Neural cell (in vitro differentiated cells): ENCODE data around the gene RADIL. TPM values are rescaled to one million over a fixed set of nuclear protein-coding genes. Genes with fewer than 3 reads are reported as not detected.

ENCODE experiments used
- H2AFZ ChIP-seq: fragments of 200-600, 300-800 bp; sonication (generic), shearing (Covaris generic); 2 replicates; pipeline ENCODE4 v1.6.0; 2014; ENCODE audit warnings: low read depth, mild to moderate bottlenecking, antibody characterized with exemption, low read length, moderate library complexity
- H3F3A ChIP-seq: fragments of 200-600 bp; shearing (Covaris generic); 2 replicates; pipeline ENCODE4 v1.6.1; 2016; ENCODE audit warnings: mild to moderate bottlenecking, moderate library complexity, mixed read lengths, antibody characterized with exemption, low read length; ENCODE audit not compliant: insufficient read depth, poor library complexity, severe bottlenecking
- H3K27ac ChIP-seq: fragments of 200-600, 300-800 bp; sonication (generic), shearing (Covaris generic); 2 replicates; pipeline ENCODE4 v1.5.1; 2014; ENCODE audit warnings: mild to moderate bottlenecking, low read length, moderate library complexity
- H3K27me3 ChIP-seq: fragments of 300-800, 200-600 bp; sonication (generic), shearing (Covaris generic); 2 replicates; pipeline ENCODE4 v1.6.0; 2014; ENCODE audit warnings: mild to moderate bottlenecking, low read depth, low read length, moderate library complexity; ENCODE audit not compliant: insufficient read depth
- H3K36me3 ChIP-seq: fragments of 300-800, 200-600 bp; sonication (generic), shearing (Covaris generic); 2 replicates; pipeline ENCODE4 v1.5.1; 2014; ENCODE audit warnings: mild to moderate bottlenecking, antibody characterized with exemption, low read length, moderate library complexity; ENCODE audit not compliant: insufficient read depth
- H3K4me2 ChIP-seq: fragments of 300-800, 200-600 bp; sonication (generic), shearing (Covaris generic); 2 replicates; pipeline ENCODE4 v1.6.0; 2014; ENCODE audit warnings: mild to moderate bottlenecking, low read length
- H3K4me3 ChIP-seq: fragments of 300-800, 200-600 bp; sonication (generic), shearing (Covaris generic); 2 replicates; pipeline ENCODE4 v1.5.1; 2014; ENCODE audit warnings: mild to moderate bottlenecking, low read length, moderate library complexity
- H3K79me2 ChIP-seq: fragments of 200-600 bp; shearing (Covaris generic); replicated peaks from 2 replicates; pipeline ENCODE4 v1.6.0; 2014; ENCODE audit warnings: mild to moderate bottlenecking, low read length, moderate library complexity; ENCODE audit not compliant: insufficient read depth
- H3K9ac ChIP-seq: fragments of 300-800, 200-600 bp; sonication (generic), shearing (Covaris generic); 2 replicates; pipeline ENCODE4 v1.6.1; 2016; ENCODE audit warnings: mild to moderate bottlenecking, low read length, mixed read lengths
- H3K9me2 ChIP-seq: fragments of 200-600 bp; shearing (Covaris generic); 2 replicates; pipeline ENCODE4 v1.6.1; 2016; ENCODE audit warnings: mild to moderate bottlenecking, low read length, mixed read lengths; ENCODE audit not compliant: insufficient read depth
- H3K9me3 ChIP-seq: fragments of 200-600, 300-800 bp; sonication (generic), shearing (Covaris generic); 2 replicates; pipeline ENCODE4 v1.6.1; 2016; ENCODE audit warnings: mild to moderate bottlenecking, mixed run types, low read length, moderate library complexity, mixed read lengths
- H4K20me1 ChIP-seq: fragments of 200-600 bp; shearing (Covaris generic); 2 replicates; pipeline ENCODE4 v1.6.1; 2016; ENCODE audit warnings: mild to moderate bottlenecking, mixed run types; ENCODE audit not compliant: insufficient read depth
- CTCF ChIP-seq: fragments of 450-650 bp; IDR thresholded peaks from 2 replicates; pipeline ENCODE4 v1.5.1; 2014; ENCODE audit warnings: antibody characterized with exemption, mild to moderate bottlenecking, moderate library complexity; ENCODE audit not compliant: poor library complexity, severe bottlenecking
- EP300 ChIP-seq: fragments of 450-650 bp; conservative IDR thresholded peaks from 2 replicates; pipeline ENCODE4 v1.6.1; 2014; ENCODE audit warnings: antibody characterized with exemption, mild to moderate bottlenecking, moderate library complexity; ENCODE audit not compliant: poor library complexity, severe bottlenecking
- EZH2 ChIP-seq: fragments of 200-600, 300-800 bp; shearing (Covaris generic), sonication (generic); IDR thresholded peaks from 2 replicates; pipeline ENCODE4 v1.6.1; 2014; ENCODE audit warnings: antibody characterized with exemption, low read length, borderline replicate concordance, mild to moderate bottlenecking; ENCODE audit not compliant: insufficient read depth, poor library complexity, severe bottlenecking
- MXI1 ChIP-seq: fragments of 450-650 bp; conservative IDR thresholded peaks from 2 replicates; pipeline ENCODE4 v1.6.1; 2014; ENCODE audit warnings: antibody characterized with exemption, mild to moderate bottlenecking; ENCODE audit not compliant: poor library complexity, severe bottlenecking
- POLR2AphosphoS5 ChIP-seq: IDR thresholded peaks from 2 replicates; pipeline ENCODE4 v1.6.1; 2012
- RAD21 ChIP-seq: fragments of 450-650 bp; conservative IDR thresholded peaks from 2 replicates; pipeline ENCODE4 v1.6.1; 2014; ENCODE audit warnings: antibody characterized with exemption, mild to moderate bottlenecking, moderate library complexity
- REST ChIP-seq: IDR thresholded peaks from 2 replicates; pipeline ENCODE4 v1.6.1; 2012; ENCODE audit warnings: borderline replicate concordance
- SMC3 ChIP-seq: fragments of 450-650 bp; conservative IDR thresholded peaks from 2 replicates; pipeline ENCODE4 v1.6.1; 2014; ENCODE audit warnings: antibody characterized with exemption, mild to moderate bottlenecking, moderate library complexity; ENCODE audit not compliant: poor library complexity
- TAF1 ChIP-seq: IDR thresholded peaks from 2 replicates; pipeline ENCODE4 v1.6.1; 2012; ENCODE audit warnings: low read depth
- polyA plus RNA-seq: library from polyadenylated mRNA; depleted of rRNA; stranded (reverse); fragments of >200 nt; gene quantifications from 2 replicates; pipeline ENCODE4 v1.2.3, GENCODE V29; 2014

The RADIL gene
- polyA plus RNA-seq, 1 donor from 2014 or later: 4.1 TPM

- Histone ChIP-seq H3F3A (no peaks in the 10 kb centered on the region), H3K27me3 (no peaks in the 10 kb centered on the region), H3K79me2 (no peaks in the 10 kb centered on the region), H3K4me3 (no peak overlapping the region), H3K9me2 (no peaks in the 10 kb centered on the region), H2AFZ (no peak overlapping the region), H3K36me3 (no peaks in the 10 kb centered on the region), H3K9ac (no peak overlapping the region), H4K20me1 (no peaks in the 10 kb centered on the region), H3K27ac (no peak overlapping the region), H3K4me2 (no peak overlapping the region), H3K9me3 (no peaks in the 10 kb centered on the region)
- TF ChIP-seq EP300 (no peak), RAD21 (no peak), REST (no peak), SMC3 (no peak), MXI1 (no peak), CTCF (no peak), EZH2 (no peak), POLR2AphosphoS5 (no peak), TAF1 (no peak)
Observed at GRCh38 chr7:4911111-4911828, 27.8 kb upstream of the RADIL start.

GRCh38 chr7:4906682-4907081 lies 23.2 kb upstream of the RADIL start:
- no peaks in the 10 kb centered on the region for H3K36me3 ChIP-seq

More at GRCh38 chr7:4906682-4907081, 23.2 kb upstream of the RADIL start:
- H3K4me3 ChIP-seq: no peak overlapping the region
- H3K9me2 ChIP-seq: no peaks in the 10 kb centered on the region
- no peak overlapping the region for H2AFZ ChIP-seq
- no peak for TF ChIP-seq SMC3
- no peak for TF ChIP-seq TAF1
- no peak for TF ChIP-seq MXI1
- no peak for TF ChIP-seq REST
- TF ChIP-seq CTCF: no peak
- no peak for TF ChIP-seq EP300
- no peaks in the 10 kb centered on the region for H4K20me1 ChIP-seq
- H3K79me2 ChIP-seq: no peaks in the 10 kb centered on the region
- no peaks in the 10 kb centered on the region for H3K27me3 ChIP-seq
- H3K27ac ChIP-seq: no peak overlapping the region
- no peaks in the 10 kb centered on the region for H3F3A ChIP-seq
- no peak overlapping the region for H3K4me2 ChIP-seq
- no peak overlapping the region for H3K9ac ChIP-seq
- H3K9me3 ChIP-seq: no peaks in the 10 kb centered on the region
